HK-2 (cell line): ENCODE measurements around the gene OR10D3.
"Not testable (repeated sequence)": the region's sequence is repeated elsewhere in the genome, so short reads cannot be mapped to it uniquely, and the experiment has no call there.

Experiments
- DNase-seq: peaks from one replicate; pipeline ENCODE4 v3.0.0-alpha.2; 2018; ENCODE audit not compliant: unreplicated experiment

Gene OR10D3, protein sequence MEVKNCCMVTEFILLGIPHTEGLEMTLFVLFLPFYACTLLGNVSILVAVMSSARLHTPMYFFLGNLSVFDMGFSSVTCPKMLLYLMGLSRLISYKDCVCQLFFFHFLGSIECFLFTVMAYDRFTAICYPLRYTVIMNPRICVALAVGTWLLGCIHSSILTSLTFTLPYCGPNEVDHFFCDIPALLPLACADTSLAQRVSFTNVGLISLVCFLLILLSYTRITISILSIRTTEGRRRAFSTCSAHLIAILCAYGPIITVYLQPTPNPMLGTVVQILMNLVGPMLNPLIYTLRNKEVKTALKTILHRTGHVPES

DNA sequence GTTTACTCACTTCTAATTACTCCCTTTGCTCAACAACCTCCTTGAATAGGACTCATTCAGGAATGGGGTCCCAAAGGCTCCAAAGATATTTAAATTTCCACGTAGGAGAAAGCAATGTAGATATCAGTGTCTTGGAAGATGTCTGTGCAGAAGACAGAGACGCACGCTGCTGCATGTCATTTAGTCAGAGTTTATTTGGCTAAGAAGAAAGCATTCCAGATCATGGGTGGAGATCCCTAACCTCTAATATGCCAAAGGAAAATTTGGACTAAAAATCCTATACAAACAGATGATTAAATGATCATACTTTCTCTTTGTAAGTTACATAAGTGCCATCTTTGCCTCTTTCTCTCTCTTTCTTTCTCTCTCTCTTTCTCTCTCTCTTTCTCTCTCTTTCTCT, at the start of gene OR10D3:
OR10D3 (plus strand) TSS at position 278 of the 400 bp plus-strand sequence. CDS start 1,925 bp downstream, outside the sequence.
- DNase-seq = no peak

DNA sequence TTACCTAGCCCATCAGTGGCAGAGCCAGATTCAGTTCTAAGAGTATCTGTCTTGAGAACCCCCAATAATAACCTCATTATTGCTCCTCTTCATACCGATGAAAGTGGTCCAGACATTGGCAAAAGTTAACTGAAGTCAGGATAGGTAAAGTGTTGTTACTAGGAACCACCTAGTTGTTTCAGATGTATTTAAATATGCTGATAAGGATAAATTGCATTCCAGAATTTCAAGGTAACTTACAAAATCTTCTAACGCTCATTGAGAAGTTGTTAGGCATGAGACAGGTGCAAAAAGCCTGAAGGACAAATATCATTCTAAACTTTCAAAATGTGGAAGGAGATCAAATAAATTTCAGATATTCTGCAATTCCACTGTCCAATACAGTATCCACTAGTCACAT, 40.1 kb upstream of the OR10D3 start:
- no peak for DNase-seq

DNA sequence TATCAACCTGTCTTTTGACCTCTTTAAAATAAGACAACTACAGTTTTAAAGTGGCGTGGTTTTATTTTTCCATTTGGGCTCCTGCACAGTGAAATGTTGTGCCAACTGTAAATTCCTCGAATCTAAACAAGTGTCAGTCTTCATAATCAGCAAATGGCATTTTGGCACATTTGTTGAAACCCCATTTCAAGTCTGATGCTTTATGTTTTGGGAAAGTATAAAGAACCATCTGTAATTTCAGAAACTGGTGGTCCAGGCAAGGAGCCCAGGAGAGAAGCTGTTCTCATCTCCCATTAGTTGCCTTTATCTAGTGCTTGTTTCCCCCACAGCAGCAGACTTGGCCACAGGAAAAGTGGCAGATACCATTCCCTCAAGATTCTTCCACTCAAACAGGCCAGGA, 35.2 kb upstream of the OR10D3 start:
- DNase-seq = no peak

DNA sequence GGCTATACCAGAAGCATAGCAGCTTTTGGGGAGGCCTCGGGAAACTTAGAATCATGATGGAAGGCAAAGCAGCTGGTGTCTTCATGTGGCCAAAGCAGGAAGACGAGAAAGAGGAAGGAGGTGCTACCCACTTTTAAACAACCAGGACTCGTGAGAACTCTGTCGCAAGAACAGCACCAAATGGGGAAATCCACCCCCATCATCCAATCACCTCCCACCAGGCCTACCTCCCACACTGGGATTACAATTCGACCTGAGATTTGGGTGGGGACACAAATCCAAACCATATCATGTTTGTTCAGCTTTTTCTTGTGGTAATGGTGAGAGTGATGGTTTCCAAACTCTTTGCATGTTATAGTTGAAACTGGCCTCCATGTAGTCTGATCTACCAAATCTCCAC, 32.5 kb upstream of the OR10D3 start:
- no peak for DNase-seq

DNA sequence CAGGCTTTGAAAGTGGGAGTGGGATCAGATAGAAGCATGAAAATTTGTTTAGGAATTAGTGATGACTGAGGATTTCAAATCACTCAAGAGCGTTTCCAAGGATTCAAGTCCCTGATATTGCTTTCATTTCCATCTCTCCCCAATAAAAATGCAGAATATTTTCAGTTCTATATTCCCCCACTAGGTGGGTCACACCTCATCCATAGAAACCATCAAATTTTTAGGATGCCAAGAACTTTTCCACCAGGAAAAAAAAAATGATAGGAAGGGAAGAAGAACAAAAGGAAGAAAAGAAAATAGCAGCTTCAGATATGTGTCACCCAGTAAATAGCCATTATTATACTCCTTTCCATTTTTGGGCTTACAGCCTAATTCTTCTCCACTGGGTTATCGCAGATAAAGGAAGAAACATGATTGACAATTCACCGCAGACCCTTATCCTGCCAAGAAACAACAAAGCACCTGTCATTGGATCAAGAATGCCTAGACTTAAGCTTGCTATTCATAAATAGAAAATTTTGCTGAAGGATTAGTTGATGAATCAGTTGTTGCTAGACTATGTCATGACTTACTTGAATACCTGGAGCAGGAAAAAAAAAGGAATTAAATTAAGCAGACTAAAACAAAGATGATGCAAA, 30.3 kb upstream of the OR10D3 start:
- DNase-seq = no peak

DNA sequence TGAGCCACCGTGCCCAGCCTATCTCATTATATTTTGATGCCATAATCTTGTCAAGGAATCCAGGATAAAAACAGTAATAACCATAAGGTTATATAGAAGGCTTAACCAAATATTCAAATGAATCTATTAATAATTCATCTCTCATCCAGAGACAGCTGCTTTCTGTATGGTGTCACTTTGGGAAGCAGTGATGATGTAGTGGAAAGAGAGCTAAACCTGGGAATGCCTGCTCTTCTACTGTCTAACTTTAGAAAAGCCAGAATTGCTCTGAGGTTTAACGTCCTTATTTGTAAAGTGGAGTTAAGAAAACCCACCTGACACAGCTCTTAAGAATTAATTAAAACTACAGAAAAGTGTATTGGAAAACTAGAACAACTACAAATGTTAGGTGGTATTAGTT, 29.3 kb upstream of the OR10D3 start:
- no peak for DNase-seq

DNA sequence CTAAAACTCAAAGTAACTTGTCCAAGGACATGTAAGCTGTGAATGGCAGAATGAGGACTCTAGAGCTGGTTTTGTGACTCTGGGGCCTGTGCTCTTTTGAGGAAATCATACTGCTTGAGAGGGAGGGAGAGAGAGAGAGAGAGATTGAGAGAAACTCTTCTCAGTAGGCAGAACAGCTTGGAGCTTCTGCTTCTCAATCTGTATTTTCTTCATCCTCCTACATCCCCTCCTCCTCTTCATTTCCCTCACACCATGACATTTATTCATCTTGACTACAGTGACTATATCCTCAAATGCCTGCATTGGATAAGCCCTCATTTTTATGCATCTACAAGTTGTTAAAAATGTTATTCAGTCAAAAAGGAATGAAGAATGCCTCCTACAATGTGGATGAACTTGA, 23.7 kb upstream of the OR10D3 start:
- no peak for DNase-seq

DNA sequence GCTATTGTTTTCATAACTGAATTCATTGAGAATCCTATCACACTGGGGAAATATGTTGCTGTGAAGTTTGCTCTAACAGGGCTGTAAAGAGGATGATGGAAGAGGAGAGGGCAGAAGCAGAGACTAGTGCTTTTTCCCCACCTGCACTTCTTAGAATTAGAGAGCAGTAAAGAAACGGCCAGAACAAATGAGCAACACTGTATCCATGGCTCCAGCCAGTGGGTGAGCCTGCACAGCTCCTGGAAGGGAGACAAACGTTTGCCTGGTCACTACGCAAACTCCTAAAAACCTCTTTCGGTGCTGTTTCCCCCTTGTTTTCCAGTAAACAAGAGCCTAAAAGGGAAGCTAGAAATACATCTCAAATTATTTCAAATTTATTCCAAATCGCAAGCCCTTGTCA, 22.2 kb upstream of the OR10D3 start:
- DNase-seq = no peak

DNA sequence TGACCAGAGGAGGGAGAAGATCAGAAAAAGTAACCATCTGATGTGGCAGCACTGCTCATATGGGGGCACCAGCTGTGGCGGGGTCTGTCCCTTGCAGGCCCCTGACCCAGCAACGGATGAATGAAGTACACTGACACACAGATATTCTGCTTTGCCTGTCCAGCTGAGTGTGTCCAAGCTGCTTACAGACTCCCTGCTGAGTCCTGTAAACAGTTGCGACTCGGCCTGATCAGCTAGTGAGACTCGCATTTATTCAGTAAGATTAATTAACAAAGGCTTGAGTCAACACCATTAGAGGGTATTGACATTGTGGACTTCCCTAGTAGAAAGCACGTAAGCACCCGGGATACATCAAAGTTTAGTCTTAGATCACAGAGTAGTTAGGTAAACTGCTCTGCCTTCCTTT, 15.3 kb upstream of the OR10D3 start:
- no peak for DNase-seq

DNA sequence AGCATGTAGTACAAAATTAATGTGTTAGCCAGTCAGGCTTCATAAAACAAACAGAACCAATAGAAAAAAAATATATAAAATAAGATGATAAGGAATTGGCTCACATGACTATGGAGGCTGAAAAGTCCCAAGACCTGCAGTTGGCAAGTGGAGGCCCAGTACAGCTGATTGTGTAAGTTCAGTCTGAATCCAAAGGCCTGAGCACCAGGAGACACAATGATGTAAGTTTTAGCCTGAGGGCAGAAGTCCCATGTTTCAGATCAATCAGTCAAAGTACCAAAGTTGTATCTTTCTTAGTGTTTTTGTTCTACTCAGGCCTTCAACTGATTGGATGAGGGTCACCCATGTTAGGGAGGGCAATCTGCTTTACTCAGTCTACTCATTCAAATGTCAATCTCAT, 14.3 kb upstream of the OR10D3 start:
- DNase-seq = no peak

DNA sequence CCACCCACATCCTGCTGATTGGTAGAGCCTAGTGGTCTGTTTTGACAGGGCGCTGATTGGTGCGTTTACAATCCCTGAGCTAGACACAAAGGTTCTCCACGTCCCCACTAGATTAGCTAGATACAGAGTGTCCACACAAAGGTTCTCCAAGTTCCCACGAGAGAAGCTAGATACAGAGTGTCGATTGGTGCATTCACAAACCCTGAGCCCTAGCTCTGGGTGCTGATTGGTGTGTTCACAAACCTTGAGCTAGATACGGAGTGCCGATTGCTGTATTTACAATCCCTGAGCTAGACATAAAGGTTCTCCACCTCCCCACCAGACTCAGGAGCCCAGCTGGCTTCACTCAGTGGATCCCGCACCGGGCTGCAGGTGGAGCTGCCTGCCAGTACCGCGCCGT, 12.8 kb upstream of the OR10D3 start:
- not testable (repeated sequence) for DNase-seq

DNA sequence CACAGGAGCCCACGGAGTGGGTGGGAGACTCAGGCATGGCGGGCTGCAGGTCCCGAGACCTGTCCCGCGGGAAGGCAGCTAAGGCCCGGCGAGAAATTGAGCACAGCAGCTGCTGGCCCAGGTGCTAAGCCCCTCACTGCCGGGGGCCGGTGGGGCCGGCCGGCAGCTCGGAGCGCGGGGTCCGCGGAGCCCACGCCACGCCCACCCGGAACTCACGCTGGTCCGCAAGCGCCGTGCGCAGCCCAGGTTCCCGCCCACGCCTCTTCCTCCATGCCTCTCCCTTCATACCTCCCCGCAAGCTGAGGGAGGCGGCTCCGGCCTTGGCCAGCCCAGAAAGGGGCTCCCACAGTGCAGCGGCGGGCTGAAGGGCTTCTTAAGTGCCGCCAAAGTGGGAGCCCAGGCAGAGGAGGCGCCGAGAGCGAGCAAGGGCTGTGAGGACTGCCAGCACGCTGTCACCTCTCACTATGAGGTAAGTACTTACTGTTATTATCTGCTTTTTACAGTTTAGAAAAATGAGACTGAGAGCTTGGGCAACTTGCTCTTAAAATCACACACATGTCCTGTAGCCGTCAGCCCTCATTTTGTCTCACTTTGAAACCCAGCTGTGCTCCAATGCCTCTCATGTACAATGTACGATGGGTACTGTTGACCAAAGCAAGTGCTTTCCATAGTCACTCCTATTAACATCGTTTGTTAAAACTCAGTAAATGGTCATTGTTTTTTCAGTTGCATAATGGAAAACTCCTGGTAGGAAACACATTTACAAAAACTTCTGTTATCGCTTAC, 12.2 kb upstream of the OR10D3 start:
- DNase-seq = no peak

DNA sequence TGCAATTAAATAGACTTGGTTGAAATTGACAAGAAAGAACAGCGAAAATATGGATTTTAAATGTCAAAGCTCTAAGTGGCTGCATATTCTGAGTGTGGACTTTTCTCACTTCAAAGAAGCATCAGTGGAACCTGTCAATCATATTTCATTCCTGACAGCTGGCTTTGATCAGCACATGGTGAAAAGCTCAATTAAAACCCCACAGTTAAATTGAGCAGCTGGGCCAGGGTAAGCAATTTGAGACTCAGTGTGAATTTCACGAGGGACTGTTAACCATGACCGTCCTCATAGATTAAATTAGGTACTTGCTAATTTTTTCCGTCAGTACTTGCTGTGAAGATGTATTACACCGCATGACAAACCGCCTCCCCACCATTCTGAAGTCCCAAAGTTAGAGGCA, 11.0 kb upstream of the OR10D3 start:
- no peak for DNase-seq

DNA sequence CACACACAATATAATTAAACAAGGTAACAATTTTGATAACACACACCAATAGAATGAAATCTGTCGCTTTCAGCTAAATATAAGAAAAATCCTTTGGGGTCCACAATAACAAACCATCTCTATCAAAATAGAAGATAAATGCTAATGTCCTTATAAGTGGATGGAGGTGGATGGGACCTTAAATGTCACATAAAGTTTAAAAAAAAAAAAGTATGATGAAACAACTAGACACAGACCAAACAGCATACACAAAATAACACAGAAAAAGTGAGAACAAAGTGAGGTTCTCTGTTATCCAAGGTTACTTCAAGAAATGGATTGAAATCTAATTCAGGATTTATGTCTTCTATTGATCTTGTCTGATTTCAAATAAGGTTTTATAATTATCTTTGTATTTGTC, 10.5 kb upstream of the OR10D3 start:
- no peak for DNase-seq

DNA sequence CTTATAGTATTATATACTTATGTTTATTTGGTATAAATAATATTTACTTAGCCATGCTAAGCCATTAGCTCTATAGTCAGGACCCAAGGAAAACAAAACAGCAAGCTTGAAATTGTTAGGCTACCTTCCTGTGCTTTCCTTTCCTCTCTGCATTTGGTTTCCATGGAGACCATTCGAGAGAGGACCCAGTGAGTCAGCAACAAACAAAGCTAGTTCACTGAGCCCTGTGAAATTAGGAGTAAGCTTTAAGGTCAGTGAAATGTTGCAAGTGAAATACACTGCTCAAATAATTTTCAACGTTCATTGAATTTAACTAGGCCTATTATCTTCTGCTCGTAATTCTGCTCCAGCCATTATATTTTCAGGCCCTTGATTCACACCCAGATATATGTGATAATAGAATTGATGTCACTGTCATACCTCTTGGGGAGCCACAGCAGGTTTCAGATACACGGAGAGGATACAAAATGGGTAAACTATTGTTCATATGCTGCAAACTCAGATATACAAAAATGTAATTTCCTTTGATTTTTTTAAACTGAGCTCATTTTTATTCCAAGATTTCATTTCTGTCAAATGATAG, 9.1 kb upstream of the OR10D3 start:
- no peak for DNase-seq

DNA sequence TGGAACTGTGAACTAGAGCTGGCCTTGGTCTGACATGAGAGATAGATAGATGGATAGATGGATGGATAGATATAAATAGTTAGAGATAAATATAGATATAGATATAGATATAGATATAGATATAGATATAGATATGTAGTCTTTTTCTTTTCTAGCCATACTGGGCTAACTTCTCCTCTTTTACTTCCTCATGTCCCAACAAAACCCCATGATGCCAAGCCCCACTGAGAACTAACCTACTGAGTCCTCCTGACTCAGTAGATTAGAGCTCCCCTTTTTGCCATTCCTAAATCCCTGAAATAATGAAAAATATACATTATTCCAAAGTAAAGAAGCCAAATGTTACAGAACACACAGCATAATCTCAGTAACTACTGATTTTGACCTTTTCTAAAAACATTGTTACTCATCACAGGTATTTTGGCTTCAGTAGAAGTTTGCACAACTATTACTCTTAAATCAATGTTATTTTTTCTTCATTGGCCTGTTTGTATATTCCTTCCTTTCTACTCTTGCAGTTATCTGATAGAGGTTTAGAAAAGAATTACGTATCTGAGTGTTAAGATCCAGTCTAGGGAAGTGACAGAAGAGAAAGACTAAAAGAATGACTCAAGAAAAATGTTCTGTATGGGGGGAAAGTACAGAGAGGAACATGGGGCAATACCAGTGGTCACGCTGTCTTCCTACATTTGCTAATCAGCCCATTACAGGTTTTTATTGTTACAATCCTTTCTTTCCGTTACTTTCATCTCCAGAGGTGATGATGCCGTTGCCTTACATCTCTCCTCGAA, 6.0 kb upstream of the OR10D3 start:
- no peak for DNase-seq

DNA sequence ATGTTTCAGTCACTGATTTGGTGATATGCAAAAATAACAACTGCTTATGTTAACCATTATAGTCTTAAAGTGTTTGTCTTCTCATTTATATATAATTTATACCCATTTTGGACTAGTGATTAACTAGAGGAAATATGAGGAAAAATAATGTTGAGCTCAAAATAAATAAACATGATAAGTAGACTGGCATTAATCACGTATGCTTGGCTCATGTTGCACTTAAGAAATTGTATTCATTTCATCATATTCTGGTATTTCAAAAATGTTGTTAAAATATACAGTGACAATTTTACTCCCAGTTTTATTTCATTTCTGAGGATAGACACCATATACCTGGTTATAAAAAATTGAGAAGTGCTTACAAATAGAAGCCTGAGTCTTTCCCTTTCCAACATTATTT, 3.8 kb upstream of the OR10D3 start:
- DNase-seq = no peak

DNA sequence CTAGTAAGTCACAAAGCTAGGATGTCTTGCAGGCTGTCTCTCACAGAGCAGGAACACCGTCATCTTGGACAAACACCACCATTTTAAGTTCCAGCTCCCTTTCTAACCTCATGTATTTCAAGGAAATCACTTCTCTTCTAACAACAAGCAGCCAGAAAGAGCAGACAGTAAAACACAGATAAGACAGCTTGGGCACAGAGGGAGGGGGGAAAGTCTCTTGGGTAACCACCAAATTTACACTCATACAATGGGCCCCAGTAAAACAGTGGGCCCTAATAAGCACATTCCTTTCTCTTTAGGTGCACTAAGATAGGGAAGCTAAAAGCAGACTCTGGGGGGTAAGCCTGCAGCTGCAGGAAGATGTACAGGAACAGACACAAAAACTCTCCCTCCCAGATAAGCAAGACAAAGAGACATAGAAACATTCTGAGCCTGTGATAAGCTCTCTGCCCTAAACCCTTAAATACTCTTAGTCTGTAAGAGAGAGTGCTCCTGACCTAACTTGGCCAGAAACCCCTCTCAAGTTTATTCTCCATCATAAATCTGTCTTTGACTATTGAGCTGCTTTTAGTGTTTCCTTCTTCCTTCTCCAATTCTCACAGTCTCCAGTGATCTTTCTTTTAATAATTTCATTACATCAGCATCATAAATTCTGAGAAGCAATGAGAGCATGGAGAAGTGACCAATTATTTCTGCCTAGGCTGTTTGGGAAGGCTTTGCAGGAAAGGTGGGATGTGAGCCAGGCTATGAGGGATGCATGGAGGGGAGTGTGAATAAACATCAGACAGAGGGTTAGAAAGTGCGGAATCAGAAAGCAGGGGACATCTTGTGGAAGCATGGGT, 7.4 kb downstream of the OR10D3 start:
- no peak for DNase-seq

DNA sequence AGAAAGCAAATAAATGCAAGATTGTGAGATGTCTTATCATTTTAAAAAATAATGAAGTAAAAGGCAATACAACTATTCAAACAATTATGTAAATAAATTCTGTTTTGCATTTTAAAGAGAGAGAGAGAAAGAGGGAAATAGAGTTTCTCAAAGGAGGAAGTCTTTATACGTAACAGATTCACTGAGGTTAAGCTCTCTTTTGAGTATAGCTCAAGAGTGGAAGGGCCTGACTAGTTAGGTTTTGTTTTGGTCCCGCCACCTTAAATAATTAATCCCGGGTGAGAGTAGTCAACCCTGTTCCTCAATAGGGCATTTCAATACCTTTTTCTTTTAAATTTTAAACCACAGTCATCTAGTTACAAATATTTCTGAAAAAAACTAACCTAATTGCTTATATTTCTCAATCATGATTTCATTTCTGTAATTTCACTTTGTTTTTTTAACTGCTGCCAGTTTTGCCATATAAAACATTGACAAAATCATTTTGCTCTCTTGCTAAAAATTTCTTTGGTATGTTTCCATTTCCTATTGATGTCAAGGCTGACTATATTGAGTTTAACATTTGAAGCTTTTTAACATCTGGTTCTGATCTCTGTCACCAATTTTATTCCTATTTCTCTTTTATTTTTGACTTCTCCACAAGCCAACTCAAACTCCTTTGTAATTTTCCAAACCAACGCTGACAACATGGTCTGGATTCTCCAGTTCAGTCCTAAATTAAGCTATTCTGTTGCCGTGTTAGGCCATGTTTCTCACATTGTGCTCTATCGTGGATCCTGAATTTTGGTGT, 10.3 kb downstream of the OR10D3 start:
- DNase-seq = no peak
